Measurements from ENCODE around the gene COA8. TPM values are rescaled to one million over a fixed set of nuclear protein-coding genes. Genes with fewer than 3 reads are reported as not detected.

The COA8 gene, protein sequence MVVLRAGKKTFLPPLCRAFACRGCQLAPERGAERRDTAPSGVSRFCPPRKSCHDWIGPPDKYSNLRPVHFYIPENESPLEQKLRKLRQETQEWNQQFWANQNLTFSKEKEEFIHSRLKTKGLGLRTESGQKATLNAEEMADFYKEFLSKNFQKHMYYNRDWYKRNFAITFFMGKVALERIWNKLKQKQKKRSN
- 17.2 TPM for total RNA-seq

GRCh38 chr14:103562429-103563225, at the start of gene COA8, which contains the start of gene BAG5:
Gene COA8, plus strand, starts transcription at chr14:103562960. Its CDS starts 42 bp downstream, at chr14:103563002.
Gene BAG5, minus strand, starts transcription at chr14:103562657. Its CDS starts 1,493 bp downstream, at chr14:103561164.
- H3K36me3 ChIP-seq = peaks cover 0 to 11% of the 10 kb centered on the region in 2 donors
- peak within 1 kb of the TSS; percentile 88 to 91 for H3K4me3 ChIP-seq
- TF ChIP-seq POLR2AphosphoS5 (IDR thresholded peaks at IDR 0.05; ENCODE audit: insufficient read depth in 1 of 2, low read depth in 1 of 2) (peak in 1 of 2 donors; percentile 76), POLR2A (IDR thresholded peaks at IDR 0.05) (peak in 1 of 2 donors; percentile 72)
- TF ChIP-seq, protein P1, sequence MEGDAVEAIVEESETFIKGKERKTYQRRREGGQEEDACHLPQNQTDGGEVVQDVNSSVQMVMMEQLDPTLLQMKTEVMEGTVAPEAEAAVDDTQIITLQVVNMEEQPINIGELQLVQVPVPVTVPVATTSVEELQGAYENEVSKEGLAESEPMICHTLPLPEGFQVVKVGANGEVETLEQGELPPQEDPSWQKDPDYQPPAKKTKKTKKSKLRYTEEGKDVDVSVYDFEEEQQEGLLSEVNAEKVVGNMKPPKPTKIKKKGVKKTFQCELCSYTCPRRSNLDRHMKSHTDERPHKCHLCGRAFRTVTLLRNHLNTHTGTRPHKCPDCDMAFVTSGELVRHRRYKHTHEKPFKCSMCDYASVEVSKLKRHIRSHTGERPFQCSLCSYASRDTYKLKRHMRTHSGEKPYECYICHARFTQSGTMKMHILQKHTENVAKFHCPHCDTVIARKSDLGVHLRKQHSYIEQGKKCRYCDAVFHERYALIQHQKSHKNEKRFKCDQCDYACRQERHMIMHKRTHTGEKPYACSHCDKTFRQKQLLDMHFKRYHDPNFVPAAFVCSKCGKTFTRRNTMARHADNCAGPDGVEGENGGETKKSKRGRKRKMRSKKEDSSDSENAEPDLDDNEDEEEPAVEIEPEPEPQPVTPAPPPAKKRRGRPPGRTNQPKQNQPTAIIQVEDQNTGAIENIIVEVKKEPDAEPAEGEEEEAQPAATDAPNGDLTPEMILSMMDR (IDR thresholded peaks at IDR 0.05) = no peak
- H3K4me1 ChIP-seq = peaks cover 66% of the 10 kb centered on the region
- intact Hi-C loops (cut with DNase I) = no loop called here
- DNase-seq (ENCODE audit: extremely low spot score in 2 of 2) = no peak
- H3K27me3 ChIP-seq = no peaks in the 10 kb centered on the region
- H3K27ac ChIP-seq = peak within 1 kb of the TSS; percentile 94
- no peaks in the 10 kb centered on the region for H3K9me3 ChIP-seq

DNA sequence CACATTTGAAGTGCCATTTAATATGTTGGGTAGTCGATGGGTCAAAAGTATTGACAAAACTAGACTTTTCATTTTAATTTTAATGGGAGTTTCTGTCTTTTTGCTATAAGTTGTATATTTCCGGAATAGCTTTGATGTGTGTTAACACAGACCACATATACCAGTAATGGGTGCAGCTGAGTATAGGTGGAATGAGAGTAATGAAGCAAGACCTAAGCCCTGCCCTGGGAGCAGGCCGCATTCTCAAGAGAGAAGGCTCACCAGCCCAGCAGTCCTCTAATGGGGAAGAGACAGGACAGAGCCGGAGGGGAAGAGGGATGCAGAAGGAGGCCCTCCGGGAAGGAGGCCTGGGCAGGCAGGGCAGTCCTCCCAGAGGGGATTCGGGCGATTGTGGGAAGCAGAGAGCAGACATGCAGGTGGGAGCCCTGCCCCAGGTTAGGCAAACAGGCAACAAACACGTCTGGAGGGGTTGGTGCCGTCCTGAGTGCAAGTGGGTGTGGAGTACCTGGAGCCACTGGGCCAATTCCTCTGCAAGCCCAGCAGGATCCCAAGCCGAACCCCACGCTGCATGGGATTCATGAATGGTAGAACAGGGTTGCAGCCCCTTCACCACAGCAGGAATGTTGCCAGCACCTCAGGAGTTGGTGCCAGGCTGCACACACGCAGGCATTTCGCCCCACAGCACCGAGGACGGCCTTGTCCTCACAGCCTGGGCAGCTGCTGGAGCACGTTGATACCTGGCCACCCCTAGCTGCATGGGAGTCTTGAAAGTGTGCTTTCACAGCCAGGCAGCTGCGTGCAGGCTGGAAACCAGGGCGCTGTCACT, 48.0 kb upstream of the COA8 start:
- H3K9me3 ChIP-seq = no peaks in the 10 kb centered on the region
- H3K4me3 ChIP-seq = no peak overlapping the region
- H3K27ac ChIP-seq = no peak overlapping the region
- DNase-seq (ENCODE audit: extremely low spot score in 2 of 2) = no peak
- no peaks in the 10 kb centered on the region for H3K36me3 ChIP-seq
- H3K27me3 ChIP-seq = no peaks in the 10 kb centered on the region
- intact Hi-C loops (cut with DNase I) = no loop called here
- TF ChIP-seq, protein P1 (IDR thresholded peaks at IDR 0.05) = no peak
- TF ChIP-seq POLR2A (IDR thresholded peaks at IDR 0.05) = no peak
- no peak for TF ChIP-seq POLR2AphosphoS5 (IDR thresholded peaks at IDR 0.05; ENCODE audit: insufficient read depth in 1 of 2, low read depth in 1 of 2)
- H3K4me1 ChIP-seq = peaks cover 52% of the 10 kb centered on the region

DNA sequence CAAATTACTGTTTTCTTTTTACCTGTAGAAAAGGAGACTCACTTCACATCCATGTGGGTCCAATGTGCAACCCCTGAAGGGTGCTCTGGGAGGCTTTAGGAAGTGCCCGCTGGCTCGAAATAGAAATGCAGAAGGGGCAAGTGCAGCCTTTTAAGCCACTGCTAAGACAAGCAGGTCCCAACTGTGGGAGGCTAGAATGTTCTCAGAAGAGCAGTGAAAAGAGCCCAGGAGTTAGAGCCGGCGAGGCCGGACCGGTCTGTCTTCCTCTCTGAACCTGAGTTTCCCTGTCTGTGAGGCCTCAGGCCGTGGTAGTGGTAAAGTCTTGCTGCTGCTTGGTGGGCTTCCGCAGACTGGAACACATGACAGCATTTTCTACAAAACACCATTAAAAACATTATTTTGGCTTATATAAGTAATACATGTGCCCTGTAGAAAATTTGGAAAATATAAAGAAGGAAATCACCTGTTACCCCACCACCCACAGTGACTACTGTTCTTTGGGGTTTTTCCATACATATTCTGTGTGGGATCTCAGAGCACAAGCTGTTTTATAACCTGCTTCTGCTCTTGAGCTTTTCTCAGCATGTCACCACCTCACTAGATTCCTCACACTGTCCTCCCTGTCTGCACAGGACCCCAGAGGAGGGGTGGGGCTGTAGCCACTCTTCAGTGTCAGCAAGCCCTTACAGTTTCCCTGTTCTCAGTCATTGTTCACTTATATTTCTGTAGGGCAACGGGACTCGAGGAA, 46.2 kb upstream of the COA8 start:
- Histone ChIP-seq H3K4me1 (peaks cover 63% of the 10 kb centered on the region), H3K9me3 (no peaks in the 10 kb centered on the region), H3K4me3 (no peak overlapping the region), H3K27ac (no peak overlapping the region), H3K27me3 (no peaks in the 10 kb centered on the region), H3K36me3 (no peaks in the 10 kb centered on the region)
- intact Hi-C loops (cut with DNase I) = no loop called here
- TF ChIP-seq POLR2A (IDR thresholded peaks at IDR 0.05) = no peak
- no peak for DNase-seq (ENCODE audit: extremely low spot score in 2 of 2)

DNA sequence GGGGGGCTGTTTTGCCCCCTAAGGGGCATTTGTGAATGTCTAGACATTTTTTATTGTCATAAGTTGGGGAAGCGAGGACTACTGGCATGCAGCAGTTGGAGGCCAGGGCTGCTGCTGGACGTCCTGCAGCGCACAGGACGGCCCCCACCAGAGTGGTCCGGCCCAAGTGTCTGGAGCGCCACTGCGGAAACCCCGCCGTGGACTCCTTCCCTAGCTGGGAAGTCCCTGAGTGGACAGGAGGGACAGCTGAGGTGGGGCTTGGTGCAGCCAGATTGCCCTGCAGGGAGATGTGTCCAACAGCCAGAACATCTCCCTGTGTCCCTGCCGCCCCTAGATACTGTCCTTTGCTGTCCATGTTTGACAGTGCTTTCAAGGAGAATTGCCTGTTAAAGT, 45.6 kb upstream of the COA8 start:
- Histone ChIP-seq H3K4me1 (peaks cover 68% of the 10 kb centered on the region), H3K27me3 (no peaks in the 10 kb centered on the region), H3K36me3 (no peaks in the 10 kb centered on the region), H3K9me3 (no peaks in the 10 kb centered on the region), H3K27ac (no peak overlapping the region), H3K4me3 (no peak overlapping the region)
- DNase-seq (ENCODE audit: extremely low spot score in 2 of 2) = no peak
- TF ChIP-seq POLR2AphosphoS5 (IDR thresholded peaks at IDR 0.05; ENCODE audit: insufficient read depth in 1 of 2, low read depth in 1 of 2) (no peak), POLR2A (IDR thresholded peaks at IDR 0.05) (no peak)
- TF ChIP-seq, protein P1 (IDR thresholded peaks at IDR 0.05) = no peak
- intact Hi-C loops (cut with DNase I) = no loop called here

All from vagina (tissue), 2 donors.